ENCODE data around the gene ARHGAP15. TPM values are rescaled to one million over a fixed set of nuclear protein-coding genes. Genes with fewer than 3 reads are reported as not detected.

Gene ARHGAP15
- total and polyA plus RNA-seq, 2 donors (not counting 1 experiment from before 2014, with no cell fraction given), result 0.07 TPM; not detected in 1

- H3K27ac ChIP-seq (ENCODE audit: insufficient read depth, low read length), result no peak overlapping the region
- no peak overlapping the region for H2AFZ ChIP-seq (ENCODE audit: low read length)
- H3K4me2 ChIP-seq (ENCODE audit: extremely low read depth, insufficient read depth, low read length), result no peak overlapping the region
- H3K4me3 ChIP-seq (replicated peaks in 1 of 4; ENCODE audit: control extremely low read depth in 1 of 4, insufficient read depth in 1 of 4, low read depth in 3 of 4, low read length in 4 of 4), result no peak overlapping the region
- no peak for DNase-seq (ENCODE audit: low read depth in 2 of 2)
- H3K36me3 ChIP-seq (ENCODE audit: control insufficient read depth, insufficient read depth, low read length), result no peaks in the 10 kb centered on the region
- no peaks in the 10 kb centered on the region for H3K9me3 ChIP-seq (ENCODE audit: control insufficient read depth, insufficient read depth, low read depth, low read length)
- no peaks in the 10 kb centered on the region for H3K4me1 ChIP-seq (ENCODE audit: control insufficient read depth, extremely low read depth, insufficient read depth, low read length)
- H3K79me2 ChIP-seq (ENCODE audit: control insufficient read depth, insufficient read depth, low read length), result no peaks in the 10 kb centered on the region
- no peaks in the 10 kb centered on the region for H3K27me3 ChIP-seq (ENCODE audit: control insufficient read depth, insufficient read depth, low read length)
- H4K20me1 ChIP-seq (ENCODE audit: control insufficient read depth, extremely low read depth, insufficient read depth, low read length), result no peaks in the 10 kb centered on the region
- no peak overlapping the region for H3K9ac ChIP-seq (ENCODE audit: insufficient read depth, low read length)
- TF ChIP-seq EZH2 (IDR thresholded peaks at IDR 0.05; ENCODE audit: low read length, missing control alignments), result no peak
- no peak for TF ChIP-seq CTCF (conservative IDR thresholded peaks at IDR 0.05 in 1 of 2, IDR thresholded peaks at IDR 0.05 in 1 of 2; ENCODE audit: low read depth in 1 of 2, low read length in 2 of 2)
Observed at GRCh38 chr2:143608758-143609157, 479.5 kb downstream of the ARHGAP15 start.

- Histone ChIP-seq H3K4me3 (replicated peaks in 1 of 4; ENCODE audit: control extremely low read depth in 1 of 4, insufficient read depth in 1 of 4, low read depth in 3 of 4, low read length in 4 of 4) (no peak overlapping the region), H3K9ac (ENCODE audit: insufficient read depth, low read length) (no peak overlapping the region), H4K20me1 (ENCODE audit: control insufficient read depth, extremely low read depth, insufficient read depth, low read length) (no peaks in the 10 kb centered on the region), H3K79me2 (ENCODE audit: control insufficient read depth, insufficient read depth, low read length) (no peaks in the 10 kb centered on the region), H3K27me3 (ENCODE audit: control insufficient read depth, insufficient read depth, low read length) (no peaks in the 10 kb centered on the region), H3K36me3 (ENCODE audit: control insufficient read depth, insufficient read depth, low read length) (no peaks in the 10 kb centered on the region), H3K9me3 (ENCODE audit: control insufficient read depth, insufficient read depth, low read depth, low read length) (no peaks in the 10 kb centered on the region), H3K4me1 (ENCODE audit: control insufficient read depth, extremely low read depth, insufficient read depth, low read length) (no peaks in the 10 kb centered on the region), H2AFZ (ENCODE audit: low read length) (no peak overlapping the region), H3K4me2 (ENCODE audit: extremely low read depth, insufficient read depth, low read length) (no peak overlapping the region), H3K27ac (ENCODE audit: insufficient read depth, low read length) (no peak overlapping the region)
- no peak for DNase-seq (ENCODE audit: low read depth in 2 of 2)
- no peak for TF ChIP-seq CTCF (conservative IDR thresholded peaks at IDR 0.05 in 1 of 2, IDR thresholded peaks at IDR 0.05 in 1 of 2; ENCODE audit: low read depth in 1 of 2, low read length in 2 of 2)
- TF ChIP-seq EZH2 (IDR thresholded peaks at IDR 0.05; ENCODE audit: low read length, missing control alignments), result no peak
Observed at GRCh38 chr2:143611336-143611735, 482.1 kb downstream of the ARHGAP15 start.

GRCh38 chr2:143615562-143615961, 486.3 kb downstream of the ARHGAP15 start:
- no peak overlapping the region for H3K4me3 ChIP-seq (replicated peaks in 1 of 4; ENCODE audit: control extremely low read depth in 1 of 4, insufficient read depth in 1 of 4, low read depth in 3 of 4, low read length in 4 of 4)
- H2AFZ ChIP-seq (ENCODE audit: low read length), result no peak overlapping the region
- no peaks in the 10 kb centered on the region for H3K27me3 ChIP-seq (ENCODE audit: control insufficient read depth, insufficient read depth, low read length)
- H3K9me3 ChIP-seq (ENCODE audit: control insufficient read depth, insufficient read depth, low read depth, low read length), result no peaks in the 10 kb centered on the region
- TF ChIP-seq CTCF (conservative IDR thresholded peaks at IDR 0.05 in 1 of 2, IDR thresholded peaks at IDR 0.05 in 1 of 2; ENCODE audit: low read depth in 1 of 2, low read length in 2 of 2) (no peak), EZH2 (IDR thresholded peaks at IDR 0.05; ENCODE audit: low read length, missing control alignments) (no peak)
- H3K9ac ChIP-seq (ENCODE audit: insufficient read depth, low read length), result no peak overlapping the region
- DNase-seq (ENCODE audit: low read depth in 2 of 2), result peak in 1 of 2 donors; percentile 15
- no peaks in the 10 kb centered on the region for H3K4me1 ChIP-seq (ENCODE audit: control insufficient read depth, extremely low read depth, insufficient read depth, low read length)
- H3K36me3 ChIP-seq (ENCODE audit: control insufficient read depth, insufficient read depth, low read length), result no peaks in the 10 kb centered on the region
- no peak overlapping the region for H3K27ac ChIP-seq (ENCODE audit: insufficient read depth, low read length)
- H4K20me1 ChIP-seq (ENCODE audit: control insufficient read depth, extremely low read depth, insufficient read depth, low read length), result no peaks in the 10 kb centered on the region
- no peak overlapping the region for H3K4me2 ChIP-seq (ENCODE audit: extremely low read depth, insufficient read depth, low read length)
- no peaks in the 10 kb centered on the region for H3K79me2 ChIP-seq (ENCODE audit: control insufficient read depth, insufficient read depth, low read length)

Data from fibroblast of lung (primary cell).